Suppressor macrophage treated with lipopolysaccharide for 4 hours (primary cell): ENCODE data around the gene SPTBN5.

ENCODE experiments used
- DNase-seq: peaks from one replicate; pipeline ENCODE4 v3.0.0-alpha.2; 2020

The SPTBN5 gene

DNA sequence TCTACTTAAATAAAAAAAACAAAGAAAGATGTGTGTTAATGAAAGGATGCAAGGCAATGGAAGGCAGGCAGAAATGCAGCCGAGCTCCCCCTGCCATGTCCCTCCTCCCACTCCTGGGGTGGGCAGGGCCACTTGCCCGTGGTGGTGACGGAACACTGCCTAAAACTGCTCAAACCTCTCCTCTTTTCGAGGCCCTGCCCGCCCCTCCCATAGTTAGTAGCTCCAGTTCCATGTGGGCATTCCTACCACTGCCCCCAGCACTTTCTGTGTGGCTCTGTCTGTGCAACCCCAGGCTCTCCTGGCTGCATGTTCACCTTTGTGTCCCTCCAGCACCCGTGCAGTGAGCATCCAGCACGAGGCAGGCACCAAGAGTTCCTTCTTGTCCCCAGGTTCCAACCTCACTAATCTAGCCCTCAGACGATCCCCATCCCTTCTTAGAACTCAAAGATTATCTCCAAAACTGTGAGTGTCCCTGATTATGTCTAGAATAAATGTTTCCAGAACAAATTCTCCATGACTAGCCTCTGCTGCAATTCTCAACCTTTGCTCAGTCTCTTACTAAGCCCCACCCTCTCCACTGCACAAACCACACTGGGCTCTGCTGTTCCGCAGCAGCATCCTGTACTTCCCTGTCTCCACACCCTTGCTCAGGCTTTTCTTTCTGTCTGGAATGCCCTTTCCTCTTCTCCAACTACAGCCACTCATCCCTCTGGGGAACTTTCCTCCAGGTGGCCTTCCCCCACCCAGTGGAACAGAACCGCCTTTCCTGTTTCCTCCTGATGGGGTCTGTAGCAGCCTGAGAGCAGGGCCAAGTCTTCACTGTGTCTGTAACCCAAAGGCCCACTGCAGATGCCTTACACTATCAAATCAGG is 32.6 kb upstream of the SPTBN5 start:
- DNase-seq = peak; percentile 46

DNA sequence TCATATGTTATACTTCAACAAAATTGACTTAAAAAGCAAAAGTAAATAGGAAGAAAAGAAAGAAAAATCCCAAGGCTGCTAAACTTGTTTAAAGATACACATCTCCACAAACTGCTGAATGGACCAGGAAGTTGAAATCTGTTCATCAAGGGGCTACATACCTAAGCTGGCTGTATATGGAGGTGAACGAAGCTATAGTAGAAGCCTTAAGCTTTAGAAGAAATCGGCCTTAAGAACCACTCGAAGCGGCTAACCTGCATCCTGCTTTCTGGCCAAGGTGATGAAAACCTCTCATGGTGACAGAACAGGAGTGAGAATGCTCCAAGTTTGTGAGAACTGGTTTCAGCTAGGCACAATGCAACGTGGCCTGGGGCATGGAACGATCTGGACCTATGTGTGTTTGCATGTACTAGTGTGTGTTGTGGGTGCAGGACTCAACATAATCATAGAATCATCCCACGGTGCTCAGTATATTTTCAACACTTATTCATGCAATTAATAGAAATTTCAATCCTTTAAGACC is 31.3 kb upstream of the SPTBN5 start:
- no peak for DNase-seq

DNA sequence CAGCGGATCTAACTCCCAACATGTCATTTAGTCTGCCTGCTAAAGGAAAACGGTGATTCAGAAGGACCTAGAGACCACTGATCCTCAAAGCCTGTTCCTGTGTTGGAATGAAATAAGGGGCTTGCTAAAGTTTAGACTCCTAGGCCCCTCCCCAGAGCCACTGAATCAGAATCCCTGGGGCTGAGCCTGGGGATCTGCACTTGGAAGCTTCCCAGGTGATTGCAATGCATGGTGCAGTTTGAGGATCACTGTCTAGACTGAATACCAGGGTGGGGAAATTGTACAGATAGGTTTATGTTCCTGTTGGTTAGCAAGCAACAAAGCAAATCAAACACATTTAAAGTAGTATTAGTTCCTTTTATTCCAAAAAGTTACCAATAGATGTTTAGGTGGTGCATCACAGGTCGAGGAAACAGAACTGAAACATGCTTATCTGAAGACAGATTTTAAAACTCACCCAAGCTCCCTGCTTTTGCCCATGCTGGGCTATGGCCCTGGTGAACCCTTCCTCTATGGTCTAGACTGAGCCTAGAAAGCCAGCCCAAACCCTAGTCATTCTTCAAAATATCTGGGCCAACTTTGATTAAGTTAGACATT is 29.6 kb upstream of the SPTBN5 start:
- DNase-seq = no peak

DNA sequence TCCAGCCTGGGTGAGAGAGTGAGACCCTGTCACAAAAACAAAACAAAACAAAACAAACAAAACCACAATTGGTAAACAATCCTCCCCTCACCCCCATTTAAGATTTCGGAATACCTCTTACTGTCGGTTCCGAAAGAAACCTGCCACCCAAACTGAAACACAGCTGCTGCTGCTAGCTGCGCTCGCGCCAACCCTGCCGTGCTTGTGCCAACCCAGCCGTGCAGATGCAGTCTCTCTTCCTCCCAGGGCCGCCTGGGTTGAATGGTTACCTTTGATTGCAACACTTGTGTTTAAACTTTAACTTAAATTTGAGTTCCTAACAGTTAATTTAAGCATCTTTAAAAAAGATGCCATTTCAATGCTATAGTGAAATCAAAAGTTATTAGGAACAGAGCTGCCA is 28.5 kb upstream of the SPTBN5 start:
- no peak for DNase-seq

DNA sequence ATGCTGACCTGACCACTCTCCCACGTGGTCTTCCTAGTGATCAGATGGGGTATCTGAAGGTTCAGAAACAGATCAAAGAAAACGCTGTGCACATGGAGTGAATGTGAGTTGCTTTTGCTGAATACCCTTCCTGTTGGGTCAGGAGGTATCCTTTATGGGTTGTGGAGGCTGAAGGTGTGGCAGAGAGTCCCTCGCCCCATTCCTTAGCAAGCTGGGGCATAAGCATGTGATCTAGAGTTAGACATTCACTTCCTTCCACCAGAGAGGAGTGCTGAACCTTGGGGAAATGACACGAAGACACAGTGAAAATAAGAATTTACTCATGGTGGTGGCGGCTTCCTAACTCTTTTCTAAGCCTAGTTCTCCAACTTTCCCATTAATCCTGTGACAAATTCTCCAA is 27.8 kb upstream of the SPTBN5 start:
- DNase-seq = no peak

DNA sequence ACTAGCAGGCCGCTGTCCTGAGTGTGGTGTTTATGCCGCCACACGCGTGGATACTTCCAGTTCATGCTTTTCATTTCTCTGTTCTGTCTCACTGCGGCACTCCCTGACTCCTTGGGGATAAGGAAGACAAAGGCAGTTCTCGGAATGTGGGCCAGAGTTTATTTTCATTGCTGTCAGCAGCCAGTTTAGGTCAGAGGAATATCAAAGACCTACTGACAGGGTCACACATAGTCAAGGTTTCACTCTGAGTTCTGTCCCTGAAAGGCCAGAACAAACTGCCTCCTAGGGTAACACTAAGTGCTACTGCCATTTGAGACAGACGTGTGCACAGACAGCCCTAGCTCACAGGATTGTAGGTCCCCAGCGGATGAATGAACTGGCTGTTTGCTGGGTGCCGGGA is 27.3 kb upstream of the SPTBN5 start:
- no peak for DNase-seq

DNA sequence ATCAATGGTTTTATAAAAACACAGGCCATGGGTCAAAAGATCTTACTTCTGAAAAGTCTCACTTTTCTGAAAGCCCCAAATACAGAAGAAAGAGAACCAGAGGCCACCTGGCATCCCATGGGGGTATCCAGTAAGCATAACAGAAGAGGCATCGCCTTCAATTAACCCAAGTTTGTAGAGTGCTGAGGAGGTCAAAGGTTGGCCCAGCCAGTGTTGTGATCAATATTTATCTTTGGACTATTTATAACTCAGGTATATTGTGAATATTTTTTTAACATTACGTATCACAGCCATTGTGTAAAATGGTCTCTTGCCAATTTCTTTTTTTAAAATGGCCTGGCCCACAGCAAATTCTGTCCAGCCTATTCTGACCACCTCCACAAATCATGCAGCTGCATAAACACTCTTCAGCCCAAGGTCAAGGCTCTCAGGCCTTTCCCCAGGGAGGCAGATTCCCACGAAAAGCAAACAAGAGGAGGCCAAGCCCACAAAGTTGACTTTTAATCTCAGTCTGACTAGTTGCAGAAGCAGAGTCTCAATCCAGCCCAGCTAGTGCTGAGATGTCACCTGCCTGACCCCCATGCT is 26.2 kb upstream of the SPTBN5 start:
- DNase-seq = no peak

DNA sequence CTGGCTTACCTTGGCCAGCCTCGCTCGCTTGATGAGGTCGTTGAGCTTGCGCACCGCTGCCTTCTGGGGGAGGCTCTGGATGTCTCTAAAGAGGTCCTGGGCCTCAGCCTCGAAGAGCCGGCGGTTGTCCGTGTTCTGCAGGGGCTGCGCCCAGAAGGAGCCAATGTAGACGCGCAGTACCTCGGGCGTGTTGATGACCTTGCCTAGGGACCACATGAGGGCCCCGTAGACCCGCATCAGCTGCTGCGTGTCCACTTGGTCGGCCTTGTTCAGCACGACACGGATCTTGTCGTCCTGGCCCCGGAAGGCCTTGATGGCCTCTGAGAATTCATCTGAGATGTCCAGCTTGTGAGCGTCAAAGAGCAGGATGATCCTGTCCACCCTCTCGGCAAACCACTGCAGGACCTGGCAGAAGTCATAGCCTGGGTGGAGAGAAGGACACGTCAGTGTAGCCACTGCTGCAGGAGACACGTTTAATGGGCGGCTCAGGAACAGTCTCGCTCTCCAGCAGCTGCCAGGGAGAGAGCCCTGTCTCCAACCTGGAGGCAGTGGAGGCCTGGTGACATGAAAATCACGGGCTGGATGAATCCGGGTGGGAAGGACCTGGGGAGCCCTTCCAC is 25.5 kb upstream of the SPTBN5 start:
- no peak for DNase-seq

DNA sequence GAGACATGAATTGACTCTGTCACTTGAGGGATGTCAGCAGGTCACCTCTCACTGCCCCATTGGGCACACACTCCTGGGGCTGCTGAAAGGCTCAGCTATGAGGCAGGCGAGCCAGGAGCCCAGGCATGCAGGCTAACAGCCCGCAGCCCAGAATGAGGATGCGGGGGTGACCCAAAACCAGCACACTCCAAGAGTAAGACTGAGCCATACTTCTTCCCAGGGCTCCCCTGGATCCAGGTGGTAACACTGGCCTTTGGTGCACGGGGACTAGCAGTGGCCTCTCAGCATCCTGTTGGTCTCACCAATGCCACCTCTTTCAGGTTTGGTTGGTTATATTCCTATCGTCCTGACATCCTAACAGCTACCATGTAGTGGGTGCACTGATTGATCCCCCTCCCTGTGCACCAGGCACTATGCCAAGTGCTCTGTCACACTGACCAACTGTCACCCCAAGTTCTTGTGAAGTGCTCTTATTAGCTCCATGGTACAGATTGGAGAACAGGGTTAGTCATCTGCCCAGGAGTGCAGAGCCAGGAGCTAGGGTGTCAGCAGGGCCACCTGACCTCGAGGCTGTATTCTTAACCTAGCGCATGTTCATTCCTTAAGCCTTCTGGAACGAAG is 24.8 kb upstream of the SPTBN5 start:
- DNase-seq = no peak

DNA sequence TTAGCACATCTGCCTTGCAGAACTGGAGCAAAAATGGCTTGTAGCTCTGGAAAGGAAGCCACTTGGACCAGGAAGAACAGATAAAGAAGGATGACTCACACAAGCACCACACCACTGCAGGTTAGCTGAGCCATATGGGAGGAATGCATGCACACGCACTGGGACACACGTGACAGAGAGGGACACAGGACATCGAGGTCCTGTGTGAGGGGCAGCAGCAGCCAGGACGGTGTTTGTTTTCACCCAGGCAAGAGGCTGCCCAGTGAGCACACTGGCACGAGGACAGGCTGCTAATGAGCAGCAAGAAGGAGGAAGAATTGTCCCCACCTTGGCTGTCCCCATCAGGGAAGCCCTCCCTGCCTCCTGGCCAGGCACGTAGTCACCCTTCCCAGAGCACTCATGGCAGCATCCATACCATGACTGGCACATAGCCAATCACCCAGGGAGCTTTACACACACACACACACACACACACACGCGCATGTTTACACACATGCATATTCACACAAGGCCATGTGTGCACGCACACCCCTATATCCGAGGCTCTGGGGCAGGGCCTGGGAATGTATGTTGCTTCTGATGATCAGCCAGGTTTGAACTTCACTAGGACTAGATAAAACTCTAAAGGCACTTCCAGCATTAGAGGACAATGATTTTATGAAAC is 24.0 kb upstream of the SPTBN5 start:
- no peak for DNase-seq

DNA sequence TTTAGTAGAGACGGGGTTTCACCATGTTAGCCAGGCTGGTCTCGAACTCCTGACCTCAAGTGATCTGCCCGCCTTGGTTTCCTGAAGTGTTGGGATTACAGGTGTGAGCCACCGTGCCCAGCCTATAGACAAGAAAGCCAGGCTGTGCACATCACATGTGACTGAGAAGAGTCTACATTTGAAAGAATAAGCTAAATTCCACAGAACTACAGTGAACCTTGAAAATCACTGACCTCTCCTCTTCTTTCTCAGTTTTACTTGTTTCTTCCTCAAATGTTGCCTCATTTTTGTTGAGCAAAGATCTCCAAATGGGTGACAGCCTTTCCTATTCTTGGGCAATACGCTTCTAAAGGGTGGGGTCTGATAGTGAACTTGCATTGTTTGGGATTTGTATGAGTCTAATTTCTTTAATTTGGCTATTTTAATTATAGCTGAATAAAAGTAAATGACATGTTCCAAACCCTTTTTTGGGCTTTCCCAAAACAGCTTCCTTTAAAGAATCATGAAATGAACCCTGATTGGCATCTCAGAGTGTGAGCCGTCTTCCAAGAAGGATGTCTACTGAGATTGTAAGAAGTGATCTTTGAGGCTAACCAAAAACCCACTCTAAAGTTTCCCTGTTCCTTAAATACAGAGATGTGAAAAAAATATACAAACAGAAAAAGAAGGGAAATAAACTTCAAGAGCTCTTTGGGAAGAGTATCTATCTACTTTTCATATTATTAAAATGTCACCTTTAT is 21.6 kb upstream of the SPTBN5 start:
- DNase-seq = peak; percentile 83

DNA sequence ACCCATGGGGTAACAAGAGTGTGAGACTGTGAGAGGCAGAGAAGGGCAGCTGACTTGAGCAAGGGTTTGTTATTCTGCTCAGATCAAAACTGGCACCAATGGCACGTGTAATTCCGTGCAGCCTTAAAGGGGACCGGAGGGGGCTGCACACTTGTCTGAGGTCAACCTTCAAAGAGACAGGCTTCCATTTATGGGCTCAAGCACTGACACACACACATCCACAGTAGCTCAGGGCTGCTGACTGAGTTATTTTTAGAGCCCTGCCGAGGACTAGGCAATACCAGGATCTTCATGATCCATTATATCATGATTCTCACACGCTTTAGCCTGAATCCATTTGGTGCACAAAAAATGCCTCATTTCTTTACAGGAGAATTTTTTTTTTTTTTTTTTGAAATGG is 20.6 kb upstream of the SPTBN5 start:
- no peak for DNase-seq

DNA sequence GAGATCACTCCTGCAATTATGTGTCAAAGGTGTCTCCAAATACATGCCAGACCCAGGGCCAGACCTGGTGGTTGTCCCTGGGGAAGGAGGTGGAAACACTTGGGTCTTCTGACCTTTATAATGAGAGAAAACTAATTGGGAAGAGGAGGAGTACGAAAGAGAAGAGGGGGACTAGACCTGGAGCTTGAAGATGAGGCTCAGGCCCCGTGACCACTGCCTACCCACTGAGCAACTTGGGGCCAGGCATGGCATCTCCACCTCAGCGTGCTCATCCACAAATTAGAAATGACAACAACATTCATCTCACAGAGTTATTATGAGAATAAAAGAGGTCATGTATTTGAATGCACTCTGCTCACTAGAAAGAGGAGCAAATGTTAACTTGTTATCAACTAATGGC is 19.4 kb upstream of the SPTBN5 start:
- no peak for DNase-seq

DNA sequence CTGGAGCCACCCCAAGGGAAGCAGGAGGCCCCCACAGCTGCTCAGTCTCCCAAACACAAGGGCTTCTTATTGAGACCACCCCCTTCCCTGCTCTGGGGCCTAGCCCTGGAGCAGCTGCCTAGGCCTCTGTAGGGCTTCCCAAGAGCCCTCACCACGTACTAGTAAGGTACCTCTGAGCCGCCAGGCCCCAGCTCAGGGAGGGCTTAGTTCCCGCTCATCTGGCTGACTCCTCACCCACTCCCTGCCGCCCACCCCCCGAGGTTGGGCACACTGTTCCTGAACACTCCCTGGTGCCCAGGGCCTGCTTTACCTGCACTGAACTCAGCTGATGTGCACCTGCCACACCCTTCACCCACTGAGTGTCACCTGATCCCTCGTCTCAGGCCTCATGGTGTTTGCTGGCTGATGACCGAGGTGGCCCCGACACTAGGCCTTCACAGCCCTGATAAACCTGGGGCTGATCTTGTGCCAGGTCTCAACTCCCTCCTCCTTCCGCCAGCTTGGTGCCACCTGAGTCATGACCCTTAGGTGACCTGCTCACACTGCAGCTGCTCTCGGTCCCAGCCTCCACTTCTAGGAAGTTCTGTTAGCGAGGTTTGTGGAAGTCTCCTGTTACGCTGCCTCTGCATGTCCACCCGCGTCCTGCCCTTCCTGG is 18.0 kb upstream of the SPTBN5 start:
- DNase-seq = no peak

DNA sequence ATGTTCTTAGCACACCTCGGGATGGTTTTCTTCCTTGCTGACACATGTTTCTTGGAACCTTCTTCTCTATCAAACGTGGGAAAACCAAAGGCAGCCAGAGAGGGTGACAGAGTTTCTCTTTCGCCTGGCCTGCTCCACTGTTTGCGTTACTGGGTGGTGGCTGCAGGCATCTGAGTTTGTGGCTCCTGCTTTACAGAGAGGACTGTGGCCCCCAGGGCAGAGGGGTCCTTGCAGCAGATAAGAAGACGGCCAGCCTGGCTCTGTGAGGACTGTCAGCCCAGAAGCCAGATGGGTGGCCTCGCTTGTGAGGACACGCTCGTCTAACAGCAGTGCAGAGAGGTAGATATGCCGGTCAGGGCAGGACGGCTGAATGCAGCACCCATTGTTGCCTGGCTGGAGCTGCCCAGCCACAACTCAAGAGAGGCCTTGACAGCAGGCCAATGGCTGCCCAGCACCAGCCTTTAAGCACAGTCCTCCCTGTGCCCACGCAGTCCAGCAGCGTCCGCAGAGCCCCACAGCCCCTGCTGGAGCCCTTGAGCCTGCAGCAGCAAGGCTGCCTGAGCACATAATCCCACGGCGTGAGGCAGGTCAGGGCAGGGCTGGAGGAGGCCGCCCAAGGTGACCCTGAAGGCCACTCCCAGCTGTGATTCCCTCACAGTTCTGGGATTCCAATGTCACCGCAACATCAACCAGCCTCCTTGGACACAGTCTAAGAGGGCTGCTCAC is 15.0 kb upstream of the SPTBN5 start:
- DNase-seq = no peak

DNA sequence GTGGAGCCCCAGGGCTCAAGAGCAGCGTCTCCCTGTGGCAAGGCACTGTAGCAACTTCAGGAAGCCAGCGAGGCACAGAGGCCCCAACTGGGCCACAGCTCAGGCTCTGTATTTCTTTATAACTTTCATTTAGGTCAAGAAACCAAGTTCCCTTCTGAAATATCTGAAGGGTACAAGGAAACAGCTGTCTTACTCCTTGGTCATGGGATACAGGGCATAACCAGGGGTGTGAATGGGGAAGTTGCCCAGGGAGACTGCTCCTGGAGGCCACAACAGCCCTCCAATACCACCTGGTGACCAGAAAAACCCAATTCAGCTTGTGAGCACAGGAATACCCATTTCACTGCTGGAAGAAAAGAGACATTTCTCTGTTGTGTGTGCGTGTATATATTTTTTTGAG is 13.3 kb upstream of the SPTBN5 start:
- DNase-seq = no peak

DNA sequence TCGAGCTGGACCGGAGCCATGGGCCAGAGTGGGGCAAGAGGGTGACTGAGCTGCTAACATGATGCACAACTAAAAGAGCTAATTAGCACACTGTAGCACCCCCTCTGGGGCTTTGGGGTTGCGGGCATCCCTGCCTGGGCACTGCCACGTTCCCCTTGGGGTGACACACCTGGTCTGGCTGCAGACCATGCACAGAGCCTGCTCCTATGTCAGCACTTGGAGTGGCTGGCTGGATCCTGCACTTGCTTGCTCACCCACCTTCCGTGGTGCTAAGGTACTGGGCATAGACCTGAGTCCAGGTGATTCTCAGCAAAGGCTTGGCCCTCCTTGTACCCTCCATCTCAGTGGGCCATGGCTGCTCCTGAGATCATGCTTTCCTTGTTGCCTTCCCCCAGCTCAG is 12.8 kb upstream of the SPTBN5 start:
- no peak for DNase-seq

DNA sequence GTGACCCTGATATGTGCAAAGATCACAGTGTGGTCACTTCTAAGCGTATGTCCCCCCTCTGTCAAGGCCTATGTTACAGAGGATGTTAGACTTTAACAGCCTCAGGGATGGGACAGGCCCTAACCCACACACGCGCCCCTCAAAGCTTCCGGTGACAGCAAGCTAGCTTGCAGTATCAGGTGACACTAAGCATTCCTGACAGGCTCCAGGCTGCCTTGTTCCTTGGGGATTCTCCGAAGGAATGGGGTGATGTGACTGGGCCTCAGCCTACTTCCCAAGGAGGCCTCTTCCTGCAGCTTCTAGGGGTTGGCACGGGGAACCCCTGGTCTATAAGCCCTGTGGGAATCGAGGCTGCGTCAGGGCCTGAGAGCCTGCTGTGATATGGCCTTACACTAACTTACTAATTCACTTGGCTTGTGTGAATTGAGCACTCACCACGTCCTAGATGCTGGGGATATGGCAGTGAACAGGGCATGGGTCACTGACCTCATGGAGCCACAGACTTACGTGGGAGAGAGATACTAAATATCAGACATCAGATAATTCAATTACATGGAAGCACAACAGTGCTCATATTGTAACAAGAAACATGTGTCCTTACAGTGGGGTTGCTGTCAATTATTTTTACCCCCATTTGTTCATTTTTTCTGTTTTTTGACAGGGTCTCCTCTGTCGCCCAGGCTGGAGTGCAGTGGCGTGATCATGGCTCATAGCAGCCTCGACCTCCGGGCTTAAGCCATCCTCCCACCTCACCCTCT is 11.4 kb upstream of the SPTBN5 start:
- DNase-seq = no peak

DNA sequence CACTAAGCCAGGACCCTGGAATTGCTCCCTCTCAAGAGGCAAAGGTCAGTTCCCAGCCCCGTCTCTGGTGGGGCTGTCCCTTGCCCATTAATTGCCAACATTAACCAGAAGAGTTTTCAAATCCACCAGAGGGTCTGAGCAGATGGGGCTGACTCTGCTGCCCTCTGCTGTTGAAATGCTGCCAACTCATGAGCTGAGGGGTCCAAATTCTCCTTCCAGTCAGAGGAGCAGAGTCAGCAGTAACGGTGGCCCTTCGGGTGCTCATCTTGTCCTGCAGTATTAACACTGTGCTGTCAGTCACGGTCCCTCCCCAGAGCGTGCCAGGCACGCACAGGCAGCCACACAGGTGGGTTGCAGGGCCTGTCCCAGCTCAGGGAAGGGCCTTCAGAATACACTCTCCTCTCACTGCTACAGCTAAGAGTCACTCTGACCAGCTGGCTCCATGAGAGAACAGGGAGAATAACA is 10.7 kb upstream of the SPTBN5 start:
- peak; percentile 59 for DNase-seq

DNA sequence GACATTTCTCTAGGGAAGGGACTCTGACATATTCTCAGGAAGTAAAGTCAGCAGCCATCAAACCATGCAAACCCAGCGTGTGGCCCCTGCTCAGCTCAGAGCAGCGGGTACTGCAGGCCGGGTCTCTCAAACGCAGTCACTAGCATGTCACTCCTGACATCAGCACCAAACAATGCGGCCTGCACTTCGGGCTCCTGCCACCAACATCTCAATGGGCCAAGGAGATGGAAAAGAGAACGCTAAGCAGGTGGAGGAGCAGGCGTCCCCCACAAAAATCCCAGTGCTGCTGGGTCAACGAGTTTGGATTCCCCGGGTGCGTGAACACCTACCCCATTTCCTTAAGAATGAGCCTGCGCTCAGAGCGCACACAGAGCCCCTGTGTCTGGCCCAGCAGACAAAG is 9.9 kb upstream of the SPTBN5 start:
- DNase-seq = no peak
